HepG2 (cell line): ENCODE measurements around the gene SAPCD1. TPM values are rescaled to one million over a fixed set of nuclear protein-coding genes. Genes with fewer than 3 reads are reported as not detected.
A peak's percentile ranks its signal among the peaks of the same experiment; 100 is the strongest.

Experiments used
- FOXJ3 ChIP-seq: sonication (generic); formaldehyde crosslinking; IDR thresholded peaks from 2 replicates; pipeline ENCODE4 v1.4.0; 2020; ENCODE audit warnings: missing genetic modification reagents, mild to moderate bottlenecking, borderline replicate concordance
- IRF2 ChIP-seq: IDR thresholded peaks from 2 replicates; pipeline ENCODE4 v1.6.1; 2018; ENCODE audit warnings: missing genetic modification reagents, missing compliant biosample characterization
- SIN3B ChIP-seq: fragments of 150-350 bp; IDR thresholded peaks from 2 replicates; pipeline ENCODE4 v1.6.1; 2014; ENCODE audit warnings: low read length
- SMC3 ChIP-seq: IDR thresholded peaks from 2 replicates; pipeline ENCODE4 v1.6.1; 2011; ENCODE audit warnings: low read length, improper control_type of control experiment
- SOX6 ChIP-seq, 2 experiments: fragments of 450-650 bp in 1 of 2; sonication (generic) in 1 of 2; formaldehyde crosslinking in 1 of 2; IDR thresholded peaks; 2 replicates each; pipeline versions ENCODE4 v1.4.0 to v1.6.1; 2017 to 2020; ENCODE audit warnings: antibody characterized with exemption in 1 of 2, mild to moderate bottlenecking in 1 of 2, missing genetic modification reagents in 1 of 2
- ZFP82 ChIP-seq: sonication (generic); formaldehyde crosslinking; IDR thresholded peaks from 2 replicates; pipeline ENCODE4 v1.5.1; 2020; ENCODE audit warnings: mild to moderate bottlenecking, missing genetic modification reagents, borderline replicate concordance
- ZNF124 ChIP-seq: sonication (generic); formaldehyde crosslinking; IDR thresholded peaks from 2 replicates; pipeline ENCODE4 v1.4.0; 2020; ENCODE audit warnings: missing genetic modification reagents
- ZNF335 ChIP-seq: sonication (generic); formaldehyde crosslinking; IDR thresholded peaks from 2 replicates; pipeline ENCODE4 v1.4.0; 2020; ENCODE audit warnings: missing genetic modification reagents
- ZNF564 ChIP-seq: sonication (generic); formaldehyde crosslinking; IDR thresholded peaks from 2 replicates; pipeline ENCODE4 v1.8.1; 2023; ENCODE audit warnings: mild to moderate bottlenecking, missing genetic modification reagents
- ZNF672 ChIP-seq: sonication (generic); formaldehyde crosslinking; IDR thresholded peaks from 2 replicates; pipeline ENCODE4 v1.8.1; 2022; ENCODE audit warnings: missing genetic modification reagents
- ZNF703 ChIP-seq: sonication (generic); formaldehyde crosslinking; IDR thresholded peaks from 2 replicates; pipeline ENCODE4 v1.5.1; 2020; ENCODE audit warnings: missing genetic modification reagents, mild to moderate bottlenecking, moderate library complexity, borderline replicate concordance
- ZNF790 ChIP-seq: sonication (generic); formaldehyde crosslinking; IDR thresholded peaks from 2 replicates; pipeline ENCODE4 v1.8.0; 2022; ENCODE audit warnings: missing genetic modification reagents, mild to moderate bottlenecking, borderline replicate concordance
- ZSCAN31 ChIP-seq: sonication (generic); formaldehyde crosslinking; IDR thresholded peaks from 2 replicates; pipeline ENCODE4 v1.5.0; 2020; ENCODE audit warnings: low read depth, mild to moderate bottlenecking, missing genetic modification reagents
- polyA plus RNA-seq, 8 experiments: library from polyadenylated mRNA; depleted of rRNA in 3 of 8; stranded (reverse) in 7 of 8; unstranded in 1 of 8; fragments of >200 nt; fragmentation: Illumina TruSeq in 4 of 8; extraction: Trizol in 4 of 8; gene quantifications; 2 replicates each; pipeline versions ENCODE4 v1.2.1 to v1.2.3, GENCODE V29; 2011 to 2016; ENCODE audit warnings: low read depth in 4 of 8, missing spikeins in 1 of 8, mixed read lengths in 1 of 8; ENCODE audit not compliant: insufficient read depth in 1 of 8
- total RNA-seq, 5 experiments: library from RNA; depleted of rRNA; stranded (reverse); fragments of >200 nt; fragmentation: Illumina TruSeq; extraction: Trizol; gene quantifications; 2 replicates each; pipeline ENCODE4 v1.2.3, GENCODE V29; 2016; ENCODE audit warnings: low read depth in 1 of 5
- TF ChIP-seq, protein P1 (sequence below): sonication (generic); formaldehyde crosslinking; IDR thresholded peaks from 2 replicates; pipeline ENCODE4 v1.4.0; 2020; ENCODE audit warnings: missing genetic modification reagents
- TF ChIP-seq, protein P2 (sequence below): sonication (generic); formaldehyde crosslinking; IDR thresholded peaks from 2 replicates; pipeline ENCODE4 v1.4.0; 2020; ENCODE audit warnings: mild to moderate bottlenecking, missing genetic modification reagents
- TF ChIP-seq, protein P3 (sequence below): IDR thresholded peaks from 2 replicates; pipeline ENCODE4 v1.6.1; 2012; ENCODE audit warnings: low read length, improper control_type of control experiment

Gene SAPCD1
- total and polyA plus RNA-seq, 2 of the 13 experiments (the other 11 are each of a cell fraction or from before 2014, with no cell fraction given), result 2.5 to 3.9 TPM

DNA sequence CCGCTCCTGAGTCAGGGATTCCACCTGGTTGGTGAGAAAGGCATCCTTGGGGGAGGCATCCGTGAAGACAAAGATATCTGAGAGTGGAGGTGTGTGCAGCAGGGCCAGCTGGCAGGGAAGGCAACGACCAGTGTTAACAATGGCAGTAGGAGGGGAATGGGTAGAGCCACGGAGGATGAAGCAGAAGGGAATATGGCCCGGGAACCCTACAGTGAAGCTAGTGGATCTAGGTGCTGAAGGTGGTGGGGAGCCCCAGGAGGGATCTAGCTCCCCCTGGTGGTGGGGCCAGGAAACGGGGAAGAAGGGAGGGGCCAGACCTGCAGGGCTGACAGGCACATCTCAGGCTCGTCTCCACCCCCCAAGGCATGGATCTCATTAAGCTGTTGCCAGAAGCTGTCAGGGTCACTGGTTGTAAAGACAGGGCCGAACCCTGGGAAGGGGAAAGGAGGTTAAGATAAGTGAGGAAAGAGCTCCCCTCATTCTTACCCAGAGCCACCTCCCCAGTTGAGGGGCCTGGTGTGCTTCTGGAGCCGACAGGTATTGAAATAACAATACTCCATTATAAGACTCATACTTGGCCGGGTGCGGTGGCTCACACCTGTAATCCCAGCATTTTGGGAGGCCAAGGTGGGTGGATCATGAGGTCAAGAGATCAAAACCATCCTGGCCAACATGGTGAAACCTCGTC lies 7.4 kb downstream of the SAPCD1 start (continued):
- TF ChIP-seq, protein P1, sequence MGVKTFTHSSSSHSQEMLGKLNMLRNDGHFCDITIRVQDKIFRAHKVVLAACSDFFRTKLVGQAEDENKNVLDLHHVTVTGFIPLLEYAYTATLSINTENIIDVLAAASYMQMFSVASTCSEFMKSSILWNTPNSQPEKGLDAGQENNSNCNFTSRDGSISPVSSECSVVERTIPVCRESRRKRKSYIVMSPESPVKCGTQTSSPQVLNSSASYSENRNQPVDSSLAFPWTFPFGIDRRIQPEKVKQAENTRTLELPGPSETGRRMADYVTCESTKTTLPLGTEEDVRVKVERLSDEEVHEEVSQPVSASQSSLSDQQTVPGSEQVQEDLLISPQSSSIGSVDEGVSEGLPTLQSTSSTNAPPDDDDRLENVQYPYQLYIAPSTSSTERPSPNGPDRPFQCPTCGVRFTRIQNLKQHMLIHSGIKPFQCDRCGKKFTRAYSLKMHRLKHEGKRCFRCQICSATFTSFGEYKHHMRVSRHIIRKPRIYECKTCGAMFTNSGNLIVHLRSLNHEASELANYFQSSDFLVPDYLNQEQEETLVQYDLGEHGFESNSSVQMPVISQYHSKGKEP (CRISPR knock-in tag), result no peak
- peak; percentile 80 for TF ChIP-seq IRF2
- TF ChIP-seq ZNF703 (CRISPR knock-in tag), result no peak
- 0 out of 2 replicates have a peak, but pooled peaks have one; percentile 75 for TF ChIP-seq ZNF124
- TF ChIP-seq, protein P2, sequence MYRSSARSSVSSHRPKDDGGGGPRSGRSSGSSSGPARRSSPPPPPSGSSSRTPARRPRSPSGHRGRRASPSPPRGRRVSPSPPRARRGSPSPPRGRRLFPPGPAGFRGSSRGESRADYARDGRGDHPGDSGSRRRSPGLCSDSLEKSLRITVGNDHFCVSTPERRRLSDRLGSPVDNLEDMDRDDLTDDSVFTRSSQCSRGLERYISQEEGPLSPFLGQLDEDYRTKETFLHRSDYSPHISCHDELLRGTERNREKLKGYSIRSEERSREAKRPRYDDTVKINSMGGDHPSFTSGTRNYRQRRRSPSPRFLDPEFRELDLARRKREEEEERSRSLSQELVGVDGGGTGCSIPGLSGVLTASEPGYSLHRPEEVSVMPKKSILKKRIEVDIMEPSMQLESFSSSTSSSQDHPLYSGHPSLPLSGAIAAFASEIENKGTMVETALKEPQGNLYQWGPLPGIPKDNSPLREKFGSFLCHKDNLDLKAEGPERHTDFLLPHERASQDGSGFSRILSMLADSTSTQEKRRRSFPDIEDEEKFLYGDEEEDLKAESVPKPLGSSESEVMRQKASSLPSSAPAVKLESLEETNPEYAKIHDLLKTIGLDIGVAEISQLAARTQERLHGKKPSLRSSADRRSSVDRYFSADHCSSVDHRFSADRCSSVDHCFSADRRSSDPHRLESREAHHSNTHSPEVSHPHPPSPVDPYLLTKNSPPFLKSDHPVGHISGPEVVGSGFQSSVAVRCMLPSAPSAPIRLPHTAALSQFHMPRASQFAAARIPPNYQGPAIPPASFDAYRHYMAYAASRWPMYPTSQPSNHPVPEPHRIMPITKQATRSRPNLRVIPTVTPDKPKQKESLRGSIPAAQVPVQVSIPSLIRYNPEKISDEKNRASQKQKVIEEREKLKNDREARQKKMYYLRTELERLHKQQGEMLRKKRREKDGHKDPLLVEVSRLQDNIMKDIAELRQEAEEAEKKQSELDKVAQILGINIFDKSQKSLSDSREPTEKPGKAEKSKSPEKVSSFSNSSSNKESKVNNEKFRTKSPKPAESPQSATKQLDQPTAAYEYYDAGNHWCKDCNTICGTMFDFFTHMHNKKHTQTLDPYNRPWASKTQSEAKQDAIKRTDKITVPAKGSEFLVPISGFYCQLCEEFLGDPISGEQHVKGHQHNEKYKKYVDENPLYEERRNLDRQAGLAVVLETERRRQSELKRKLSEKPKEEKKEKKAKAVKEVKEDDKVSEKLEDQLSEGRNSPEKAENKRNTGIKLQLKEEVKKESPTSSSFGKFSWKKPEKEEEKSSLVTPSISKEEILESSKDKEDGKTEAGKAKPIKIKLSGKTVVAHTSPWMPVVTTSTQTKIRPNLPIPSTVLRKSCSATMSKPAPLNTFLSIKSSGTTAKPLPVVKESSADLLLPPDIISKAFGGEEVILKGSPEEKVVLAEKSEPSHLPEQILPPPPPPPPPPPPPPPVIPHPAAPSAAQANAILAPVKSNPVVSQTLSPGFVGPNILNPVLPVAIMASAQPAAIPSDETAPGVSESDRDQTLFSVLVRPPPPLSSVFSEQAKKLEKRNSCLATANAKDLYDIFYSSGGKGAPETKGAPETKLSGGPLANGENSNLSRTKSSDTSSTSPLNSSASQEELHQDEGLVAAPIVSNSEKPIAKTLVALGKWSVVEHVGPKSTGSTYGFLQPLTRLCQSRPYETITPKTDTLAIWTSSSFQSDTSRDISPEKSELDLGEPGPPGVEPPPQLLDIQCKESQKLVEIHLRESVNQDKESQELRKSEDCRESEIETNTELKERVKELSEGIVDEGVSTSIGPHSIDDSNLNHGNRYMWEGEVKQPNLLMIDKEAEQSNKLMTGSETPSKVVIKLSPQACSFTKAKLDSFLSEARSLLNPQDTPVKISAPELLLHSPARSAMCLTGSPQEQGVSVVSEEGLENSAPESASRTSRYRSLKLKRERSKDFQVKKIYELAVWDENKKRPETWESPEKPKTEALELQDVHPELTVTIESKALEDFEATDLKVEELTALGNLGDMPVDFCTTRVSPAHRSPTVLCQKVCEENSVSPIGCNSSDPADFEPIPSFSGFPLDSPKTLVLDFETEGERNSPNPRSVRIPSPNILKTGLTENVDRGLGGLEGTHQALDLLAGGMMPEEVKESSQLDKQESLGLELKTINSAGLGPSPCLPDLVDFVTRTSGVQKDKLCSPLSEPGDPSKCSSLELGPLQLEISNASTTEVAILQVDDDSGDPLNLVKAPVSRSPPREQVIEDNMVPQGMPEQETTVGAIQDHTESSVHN (CRISPR knock-in tag), result no peak
- TF ChIP-seq ZNF335, result peak; percentile 95
- no peak for TF ChIP-seq ZNF790 (CRISPR knock-in tag)
- TF ChIP-seq ZNF672 (CRISPR knock-in tag), result no peak
- TF ChIP-seq, protein P3, sequence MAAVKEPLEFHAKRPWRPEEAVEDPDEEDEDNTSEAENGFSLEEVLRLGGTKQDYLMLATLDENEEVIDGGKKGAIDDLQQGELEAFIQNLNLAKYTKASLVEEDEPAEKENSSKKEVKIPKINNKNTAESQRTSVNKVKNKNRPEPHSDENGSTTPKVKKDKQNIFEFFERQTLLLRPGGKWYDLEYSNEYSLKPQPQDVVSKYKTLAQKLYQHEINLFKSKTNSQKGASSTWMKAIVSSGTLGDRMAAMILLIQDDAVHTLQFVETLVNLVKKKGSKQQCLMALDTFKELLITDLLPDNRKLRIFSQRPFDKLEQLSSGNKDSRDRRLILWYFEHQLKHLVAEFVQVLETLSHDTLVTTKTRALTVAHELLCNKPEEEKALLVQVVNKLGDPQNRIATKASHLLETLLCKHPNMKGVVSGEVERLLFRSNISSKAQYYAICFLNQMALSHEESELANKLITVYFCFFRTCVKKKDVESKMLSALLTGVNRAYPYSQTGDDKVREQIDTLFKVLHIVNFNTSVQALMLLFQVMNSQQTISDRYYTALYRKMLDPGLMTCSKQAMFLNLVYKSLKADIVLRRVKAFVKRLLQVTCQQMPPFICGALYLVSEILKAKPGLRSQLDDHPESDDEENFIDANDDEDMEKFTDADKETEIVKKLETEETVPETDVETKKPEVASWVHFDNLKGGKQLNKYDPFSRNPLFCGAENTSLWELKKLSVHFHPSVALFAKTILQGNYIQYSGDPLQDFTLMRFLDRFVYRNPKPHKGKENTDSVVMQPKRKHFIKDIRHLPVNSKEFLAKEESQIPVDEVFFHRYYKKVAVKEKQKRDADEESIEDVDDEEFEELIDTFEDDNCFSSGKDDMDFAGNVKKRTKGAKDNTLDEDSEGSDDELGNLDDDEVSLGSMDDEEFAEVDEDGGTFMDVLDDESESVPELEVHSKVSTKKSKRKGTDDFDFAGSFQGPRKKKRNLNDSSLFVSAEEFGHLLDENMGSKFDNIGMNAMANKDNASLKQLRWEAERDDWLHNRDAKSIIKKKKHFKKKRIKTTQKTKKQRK, result no peak
- no peak for TF ChIP-seq ZNF564 (CRISPR knock-in tag)
- TF ChIP-seq SOX6 (IDR thresholded peaks at IDR 0.05), result no peak
- peak; percentile 45; the same call in 1 of the 2 replicates for TF ChIP-seq SOX6 (CRISPR knock-in tag; IDR thresholded peaks at IDR 0.05)
- TF ChIP-seq ZSCAN31 (CRISPR knock-in tag), result no peak
- no peak for TF ChIP-seq FOXJ3 (CRISPR knock-in tag)
- TF ChIP-seq SIN3B, result no peak
- TF ChIP-seq SMC3, result peak; percentile 98
- TF ChIP-seq ZFP82 (CRISPR knock-in tag), result no peak
